ENCODE results near the gene SMIM29.

Gene SMIM29

GRCh38 chr6:34204693-34205092 lies 44.1 kb downstream of the SMIM29 start:
- Histone ChIP-seq H3K9me3 (ENCODE audit: insufficient read depth, low read length) (peaks cover 12% of the 10 kb centered on the region; the same call in 1 of the 2 replicates), H3K27ac (ENCODE audit: low read depth, low read length) (no peak overlapping the region), H3K27me3 (ENCODE audit: low read length) (no peaks in the 10 kb centered on the region), H3K79me2 (ENCODE audit: insufficient read depth, low read length) (no peaks in the 10 kb centered on the region), H3K4me2 (ENCODE audit: low read depth, low read length, poor library complexity, severe bottlenecking) (no peak overlapping the region), H3K4me3 (ENCODE audit: insufficient read depth, low read length, poor library complexity, severe bottlenecking) (no peak overlapping the region), H3F3A (ENCODE audit: insufficient read depth) (no peaks in the 10 kb centered on the region), H3K36me3 (ENCODE audit: low read length) (no peaks in the 10 kb centered on the region), H4K20me1 (ENCODE audit: low read depth, low read length) (no peaks in the 10 kb centered on the region), H3K9ac (ENCODE audit: low read length) (no peak overlapping the region), H2AFZ (ENCODE audit: low read depth, low read length, severe bottlenecking) (no peak overlapping the region), H3K9me2 (replicated peaks; ENCODE audit: insufficient read depth, low read length) (no peaks in the 10 kb centered on the region)
- no peak for TF ChIP-seq EZH2phosphoT487 (conservative IDR thresholded peaks at IDR 0.05; ENCODE audit: low read length)
- TF ChIP-seq, protein P1, sequence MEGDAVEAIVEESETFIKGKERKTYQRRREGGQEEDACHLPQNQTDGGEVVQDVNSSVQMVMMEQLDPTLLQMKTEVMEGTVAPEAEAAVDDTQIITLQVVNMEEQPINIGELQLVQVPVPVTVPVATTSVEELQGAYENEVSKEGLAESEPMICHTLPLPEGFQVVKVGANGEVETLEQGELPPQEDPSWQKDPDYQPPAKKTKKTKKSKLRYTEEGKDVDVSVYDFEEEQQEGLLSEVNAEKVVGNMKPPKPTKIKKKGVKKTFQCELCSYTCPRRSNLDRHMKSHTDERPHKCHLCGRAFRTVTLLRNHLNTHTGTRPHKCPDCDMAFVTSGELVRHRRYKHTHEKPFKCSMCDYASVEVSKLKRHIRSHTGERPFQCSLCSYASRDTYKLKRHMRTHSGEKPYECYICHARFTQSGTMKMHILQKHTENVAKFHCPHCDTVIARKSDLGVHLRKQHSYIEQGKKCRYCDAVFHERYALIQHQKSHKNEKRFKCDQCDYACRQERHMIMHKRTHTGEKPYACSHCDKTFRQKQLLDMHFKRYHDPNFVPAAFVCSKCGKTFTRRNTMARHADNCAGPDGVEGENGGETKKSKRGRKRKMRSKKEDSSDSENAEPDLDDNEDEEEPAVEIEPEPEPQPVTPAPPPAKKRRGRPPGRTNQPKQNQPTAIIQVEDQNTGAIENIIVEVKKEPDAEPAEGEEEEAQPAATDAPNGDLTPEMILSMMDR (IDR thresholded peaks at IDR 0.05; ENCODE audit: insufficient read depth, low read length, poor library complexity, severe bottlenecking): no peak

GRCh38 chr6:34202329-34203201 lies 46.2 kb downstream of the SMIM29 start:
- Histone ChIP-seq H3K36me3 (ENCODE audit: low read length) (no peaks in the 10 kb centered on the region), H3F3A (ENCODE audit: insufficient read depth) (peaks cover 9% of the 10 kb centered on the region; the same call in 1 of the 2 replicates), H3K4me2 (ENCODE audit: low read depth, low read length, poor library complexity, severe bottlenecking) (no peak overlapping the region), H3K27me3 (ENCODE audit: low read length) (no peaks in the 10 kb centered on the region), H3K9me2 (replicated peaks; ENCODE audit: insufficient read depth, low read length) (no peaks in the 10 kb centered on the region), H4K20me1 (ENCODE audit: low read depth, low read length) (no peaks in the 10 kb centered on the region), H3K9me3 (ENCODE audit: insufficient read depth, low read length) (peaks cover 12% of the 10 kb centered on the region; the same call in 1 of the 2 replicates), H3K9ac (ENCODE audit: low read length) (no peak overlapping the region), H3K4me3 (ENCODE audit: insufficient read depth, low read length, poor library complexity, severe bottlenecking) (no peak overlapping the region), H2AFZ (ENCODE audit: low read depth, low read length, severe bottlenecking) (no peak overlapping the region), H3K27ac (ENCODE audit: low read depth, low read length) (no peak overlapping the region), H3K79me2 (ENCODE audit: insufficient read depth, low read length) (no peaks in the 10 kb centered on the region)
- no peak for TF ChIP-seq EZH2phosphoT487 (conservative IDR thresholded peaks at IDR 0.05; ENCODE audit: low read length)
- TF ChIP-seq, protein P1 (IDR thresholded peaks at IDR 0.05; ENCODE audit: insufficient read depth, low read length, poor library complexity, severe bottlenecking): no peak

DNA sequence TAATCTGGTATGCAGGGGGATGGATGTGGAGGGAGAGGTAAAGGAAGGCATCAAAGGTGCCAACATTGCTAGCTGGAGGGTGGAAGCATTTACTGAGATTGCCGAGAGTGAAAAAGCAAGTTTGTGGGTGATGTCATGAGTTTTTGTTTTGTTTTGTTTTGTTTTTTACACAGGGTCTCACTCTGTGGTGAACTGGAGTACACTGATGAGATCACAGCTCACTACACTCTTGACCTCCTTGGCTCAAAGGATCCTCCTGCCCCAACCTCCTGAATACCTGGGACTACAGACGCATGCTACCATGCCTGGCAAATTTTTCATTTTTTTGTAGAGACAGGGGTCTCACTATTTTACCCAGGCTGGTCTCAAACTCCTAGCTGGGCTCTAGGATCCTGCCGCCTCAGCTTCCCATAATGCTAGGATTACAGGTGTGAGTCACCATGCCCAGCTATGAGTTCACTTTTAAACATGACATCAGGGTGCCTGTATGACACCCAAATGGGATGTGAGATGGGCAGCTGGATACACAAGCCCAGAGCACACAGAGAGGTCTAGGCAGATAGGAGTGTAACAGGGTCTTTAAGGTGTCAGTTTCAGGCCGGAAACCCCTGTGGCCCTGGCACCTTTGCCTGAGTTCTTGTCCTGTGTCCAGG lies 47.2 kb downstream of the SMIM29 start:
- no peak overlapping the region for H3K4me3 ChIP-seq (ENCODE audit: insufficient read depth, low read length, poor library complexity, severe bottlenecking)
- H3K27me3 ChIP-seq (ENCODE audit: low read length): no peaks in the 10 kb centered on the region
- H4K20me1 ChIP-seq (ENCODE audit: low read depth, low read length): no peaks in the 10 kb centered on the region
- H3F3A ChIP-seq (ENCODE audit: insufficient read depth): peaks cover 9% of the 10 kb centered on the region; the same call in 1 of the 2 replicates
- peaks cover 12% of the 10 kb centered on the region; the same call in 1 of the 2 replicates for H3K9me3 ChIP-seq (ENCODE audit: insufficient read depth, low read length)
- H3K9ac ChIP-seq (ENCODE audit: low read length): no peak overlapping the region
- no peaks in the 10 kb centered on the region for H3K79me2 ChIP-seq (ENCODE audit: insufficient read depth, low read length)
- TF ChIP-seq EZH2phosphoT487 (conservative IDR thresholded peaks at IDR 0.05; ENCODE audit: low read length): no peak
- no peak overlapping the region for H2AFZ ChIP-seq (ENCODE audit: low read depth, low read length, severe bottlenecking)
- H3K4me2 ChIP-seq (ENCODE audit: low read depth, low read length, poor library complexity, severe bottlenecking): no peak overlapping the region
- H3K9me2 ChIP-seq (replicated peaks; ENCODE audit: insufficient read depth, low read length): no peaks in the 10 kb centered on the region
- H3K36me3 ChIP-seq (ENCODE audit: low read length): no peaks in the 10 kb centered on the region
- no peak overlapping the region for H3K27ac ChIP-seq (ENCODE audit: low read depth, low read length)
